Tibial nerve (tissue), 3 donors: ENCODE results near the gene CFAP61.

Experiments used
- POLR2A ChIP-seq, 2 donors: fragments of 450-650 bp; IDR thresholded peaks; one replicate each; pipeline ENCODE4 v1.6.1; 2017; ENCODE audit warnings: antibody characterized with exemption in 2 of 2, mild to moderate bottlenecking in 2 of 2, moderate library complexity in 2 of 2
- TF ChIP-seq, protein P1 (sequence below), 5 experiments: fragments of 200-600 bp in 3 of 5; fragments of 450-650 bp in 2 of 5; sonication (generic) in 3 of 5; IDR thresholded peaks; one replicate each; pipeline ENCODE4 v1.5.1; 2016 to 2019; ENCODE audit warnings: antibody characterized with exemption in 5 of 5, mild to moderate bottlenecking in 3 of 5, moderate library complexity in 2 of 5

DNA sequence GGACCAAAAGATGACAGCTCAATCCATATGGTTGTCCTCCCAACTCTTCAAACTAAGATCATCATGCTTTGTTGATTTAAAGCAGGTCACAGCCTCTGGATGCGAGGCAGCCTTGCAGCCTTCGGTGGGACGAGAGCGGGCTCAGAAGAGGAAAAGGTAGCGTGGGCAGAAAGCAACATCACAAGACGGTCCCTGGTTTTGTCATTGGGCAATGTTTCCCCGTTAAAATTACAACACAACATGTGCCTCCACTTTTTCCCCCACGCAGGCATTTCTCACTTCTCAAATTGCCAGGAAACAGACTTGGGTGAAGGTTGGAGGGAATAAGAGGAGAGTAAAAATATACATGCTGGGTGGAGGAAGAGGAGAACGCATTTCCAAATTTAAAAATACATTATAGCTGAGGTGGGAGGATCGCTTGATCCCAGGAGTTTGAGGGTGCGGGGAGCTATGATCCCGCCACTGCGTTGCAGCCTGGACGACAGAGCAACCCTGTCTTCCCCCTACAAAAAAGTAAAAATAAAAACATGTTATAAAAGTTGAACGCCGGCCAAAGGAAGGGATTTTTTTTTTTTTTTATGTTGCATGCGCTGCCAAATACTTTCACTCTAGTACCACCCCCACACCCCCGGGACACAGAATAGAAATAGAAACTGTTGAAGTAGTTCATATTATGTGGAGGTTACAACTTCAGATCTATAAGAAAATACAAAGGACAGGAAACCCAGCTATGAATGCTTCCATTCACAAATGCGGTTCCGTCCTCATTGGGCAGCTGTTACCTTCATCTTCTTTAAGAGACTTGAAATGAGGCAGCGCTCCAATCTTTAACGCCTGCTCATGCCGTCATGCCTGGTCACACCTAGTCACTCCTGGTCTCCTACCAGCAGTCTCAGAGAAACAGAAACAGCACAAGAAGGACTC is 49.0 kb upstream of the CFAP61 start:
- TF ChIP-seq, protein P1, sequence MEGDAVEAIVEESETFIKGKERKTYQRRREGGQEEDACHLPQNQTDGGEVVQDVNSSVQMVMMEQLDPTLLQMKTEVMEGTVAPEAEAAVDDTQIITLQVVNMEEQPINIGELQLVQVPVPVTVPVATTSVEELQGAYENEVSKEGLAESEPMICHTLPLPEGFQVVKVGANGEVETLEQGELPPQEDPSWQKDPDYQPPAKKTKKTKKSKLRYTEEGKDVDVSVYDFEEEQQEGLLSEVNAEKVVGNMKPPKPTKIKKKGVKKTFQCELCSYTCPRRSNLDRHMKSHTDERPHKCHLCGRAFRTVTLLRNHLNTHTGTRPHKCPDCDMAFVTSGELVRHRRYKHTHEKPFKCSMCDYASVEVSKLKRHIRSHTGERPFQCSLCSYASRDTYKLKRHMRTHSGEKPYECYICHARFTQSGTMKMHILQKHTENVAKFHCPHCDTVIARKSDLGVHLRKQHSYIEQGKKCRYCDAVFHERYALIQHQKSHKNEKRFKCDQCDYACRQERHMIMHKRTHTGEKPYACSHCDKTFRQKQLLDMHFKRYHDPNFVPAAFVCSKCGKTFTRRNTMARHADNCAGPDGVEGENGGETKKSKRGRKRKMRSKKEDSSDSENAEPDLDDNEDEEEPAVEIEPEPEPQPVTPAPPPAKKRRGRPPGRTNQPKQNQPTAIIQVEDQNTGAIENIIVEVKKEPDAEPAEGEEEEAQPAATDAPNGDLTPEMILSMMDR (IDR thresholded peaks at IDR 0.05): no peak
- no peak for TF ChIP-seq POLR2A (IDR thresholded peaks at IDR 0.05)
